ENCODE data around the gene PLEKHA1.

PLEKHA1 gene

GRCh38 chr10:122368502-122369254, 5.8 kb upstream of the PLEKHA1 start:
- Histone ChIP-seq H3K4me3 (ENCODE audit: low read length) (no peak overlapping the region), H3K9me3 (ENCODE audit: control insufficient read depth, low read length) (no peaks in the 10 kb centered on the region), H3K36me3 (ENCODE audit: control insufficient read depth, insufficient read depth, low read length) (no peaks in the 10 kb centered on the region), H3K4me1 (ENCODE audit: control insufficient read depth, insufficient read depth, low read length) (peaks cover 6% of the 10 kb centered on the region), H3K9ac (ENCODE audit: low read length) (no peak overlapping the region), H3K27me3 (ENCODE audit: control insufficient read depth, insufficient read depth, low read length) (no peaks in the 10 kb centered on the region)

GRCh38 chr10:122373108-122373507, 1.4 kb upstream of the PLEKHA1 start:
- Histone ChIP-seq H3K9ac (ENCODE audit: low read length) (no peak overlapping the region), H3K4me3 (ENCODE audit: low read length) (no peak overlapping the region), H3K27me3 (ENCODE audit: control insufficient read depth, insufficient read depth, low read length) (no peaks in the 10 kb centered on the region), H3K36me3 (ENCODE audit: control insufficient read depth, insufficient read depth, low read length) (no peaks in the 10 kb centered on the region), H3K4me1 (ENCODE audit: control insufficient read depth, insufficient read depth, low read length) (peaks cover 9% of the 10 kb centered on the region), H3K9me3 (ENCODE audit: control insufficient read depth, low read length) (no peaks in the 10 kb centered on the region)

GRCh38 chr10:122373721-122374120, 787 bp upstream of the PLEKHA1 start:
- Histone ChIP-seq H3K27me3 (ENCODE audit: control insufficient read depth, insufficient read depth, low read length) (no peaks in the 10 kb centered on the region), H3K4me1 (ENCODE audit: control insufficient read depth, insufficient read depth, low read length) (peaks cover 9% of the 10 kb centered on the region), H3K4me3 (ENCODE audit: low read length) (peak overlapping the region; percentile 43), H3K9me3 (ENCODE audit: control insufficient read depth, low read length) (no peaks in the 10 kb centered on the region), H3K36me3 (ENCODE audit: control insufficient read depth, insufficient read depth, low read length) (no peaks in the 10 kb centered on the region), H3K9ac (ENCODE audit: low read length) (peak overlapping the region; percentile 78)

DNA sequence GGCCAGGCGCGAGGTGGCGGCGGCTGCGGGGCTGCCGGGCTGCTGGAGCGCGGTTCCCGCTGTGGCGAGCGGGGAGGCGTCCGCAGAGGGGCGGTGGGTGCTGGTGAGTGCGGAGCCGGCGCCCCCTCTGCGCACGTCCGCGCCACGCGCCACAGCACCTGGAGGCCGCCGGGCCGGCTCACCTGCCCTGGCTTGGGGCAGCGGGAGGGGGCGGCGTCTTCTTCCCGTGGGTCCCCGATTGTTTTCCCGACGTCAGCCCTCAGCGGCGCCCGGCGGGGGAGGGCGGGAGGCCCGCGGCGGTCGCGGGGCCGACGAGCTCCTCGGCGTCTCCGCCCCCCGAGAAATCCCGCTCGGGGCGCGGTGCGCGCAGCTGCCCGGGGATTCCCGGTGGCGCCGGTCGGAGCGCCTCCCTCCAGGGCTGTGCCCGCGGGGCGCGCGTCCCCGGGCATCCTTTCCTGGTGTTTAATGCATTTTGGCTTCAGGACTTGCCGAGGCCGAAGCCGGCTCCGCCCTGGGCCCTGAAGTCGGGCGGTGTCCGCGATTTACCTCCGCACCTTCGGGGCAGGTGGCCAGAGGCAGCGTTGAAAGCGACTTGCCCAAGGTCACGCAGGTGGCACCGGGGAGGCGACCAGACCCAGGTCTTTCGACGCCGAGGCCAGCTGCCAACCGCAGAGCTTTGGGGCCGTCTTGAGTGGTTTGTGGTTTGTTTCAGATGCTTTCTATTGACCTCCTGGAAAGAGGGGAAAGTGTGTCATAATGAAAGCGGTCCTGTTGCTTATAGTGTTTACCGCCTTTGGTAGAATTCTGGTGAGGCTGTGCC, 561 bp downstream of the PLEKHA1 start:
- H3K9me3 ChIP-seq (ENCODE audit: control insufficient read depth, low read length), result no peaks in the 10 kb centered on the region
- no peaks in the 10 kb centered on the region for H3K27me3 ChIP-seq (ENCODE audit: control insufficient read depth, insufficient read depth, low read length)
- H3K9ac ChIP-seq (ENCODE audit: low read length), result peak overlapping the region; percentile 78
- H3K4me3 ChIP-seq (ENCODE audit: low read length), result peak overlapping the region; percentile 57
- peaks cover 9% of the 10 kb centered on the region for H3K4me1 ChIP-seq (ENCODE audit: control insufficient read depth, insufficient read depth, low read length)
- no peaks in the 10 kb centered on the region for H3K36me3 ChIP-seq (ENCODE audit: control insufficient read depth, insufficient read depth, low read length)

DNA sequence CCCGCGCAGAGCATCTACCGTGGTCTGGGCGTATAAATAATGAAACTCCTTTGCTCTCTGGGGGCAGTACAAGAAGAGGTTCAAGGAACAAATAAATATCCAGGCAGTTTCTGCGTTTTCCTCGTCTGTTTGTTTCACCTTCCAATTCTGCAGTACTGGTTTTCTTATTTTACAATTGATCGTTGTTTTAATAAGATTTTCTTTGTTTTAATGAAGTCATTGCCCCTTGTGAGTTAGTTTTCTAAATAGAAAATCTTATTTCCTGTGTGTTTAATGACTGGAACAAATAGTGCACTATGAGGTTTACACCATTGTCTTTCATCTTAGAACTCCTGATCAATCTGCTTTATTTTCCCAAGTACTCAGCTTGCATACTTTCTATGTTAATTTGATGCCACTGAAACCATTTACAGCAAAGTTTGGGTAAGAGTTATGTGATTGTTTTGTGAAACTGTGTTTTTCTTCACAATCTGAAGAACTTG, 1.2 kb downstream of the PLEKHA1 start:
- peaks cover 9% of the 10 kb centered on the region for H3K4me1 ChIP-seq (ENCODE audit: control insufficient read depth, insufficient read depth, low read length)
- H3K9me3 ChIP-seq (ENCODE audit: control insufficient read depth, low read length), result no peaks in the 10 kb centered on the region
- H3K36me3 ChIP-seq (ENCODE audit: control insufficient read depth, insufficient read depth, low read length), result no peaks in the 10 kb centered on the region

GRCh38 chr10:122376364-122376961, 2.0 kb downstream of the PLEKHA1 start:
- peak overlapping the region; percentile 78 for H3K9ac ChIP-seq (ENCODE audit: low read length)
- H3K27me3 ChIP-seq (ENCODE audit: control insufficient read depth, insufficient read depth, low read length), result no peaks in the 10 kb centered on the region
- no peaks in the 10 kb centered on the region for H3K36me3 ChIP-seq (ENCODE audit: control insufficient read depth, insufficient read depth, low read length)
- no peaks in the 10 kb centered on the region for H3K9me3 ChIP-seq (ENCODE audit: control insufficient read depth, low read length)
- H3K4me3 ChIP-seq (ENCODE audit: low read length), result no peak overlapping the region
- peaks cover 9% of the 10 kb centered on the region for H3K4me1 ChIP-seq (ENCODE audit: control insufficient read depth, insufficient read depth, low read length)

More for the DNA sequence above, 1.2 kb downstream of the PLEKHA1 start:
- H3K27me3 ChIP-seq (ENCODE audit: control insufficient read depth, insufficient read depth, low read length), result no peaks in the 10 kb centered on the region
- H3K4me3 ChIP-seq (ENCODE audit: low read length), result peak overlapping the region; percentile 57
- peak overlapping the region; percentile 78 for H3K9ac ChIP-seq (ENCODE audit: low read length)

- no peaks in the 10 kb centered on the region for H3K4me1 ChIP-seq (ENCODE audit: control insufficient read depth, insufficient read depth, low read length)
- H3K27me3 ChIP-seq (ENCODE audit: control insufficient read depth, insufficient read depth, low read length), result no peaks in the 10 kb centered on the region
These were observed 4.5 kb downstream of the PLEKHA1 start for GRCh38 chr10:122379041-122379440.

DNA sequence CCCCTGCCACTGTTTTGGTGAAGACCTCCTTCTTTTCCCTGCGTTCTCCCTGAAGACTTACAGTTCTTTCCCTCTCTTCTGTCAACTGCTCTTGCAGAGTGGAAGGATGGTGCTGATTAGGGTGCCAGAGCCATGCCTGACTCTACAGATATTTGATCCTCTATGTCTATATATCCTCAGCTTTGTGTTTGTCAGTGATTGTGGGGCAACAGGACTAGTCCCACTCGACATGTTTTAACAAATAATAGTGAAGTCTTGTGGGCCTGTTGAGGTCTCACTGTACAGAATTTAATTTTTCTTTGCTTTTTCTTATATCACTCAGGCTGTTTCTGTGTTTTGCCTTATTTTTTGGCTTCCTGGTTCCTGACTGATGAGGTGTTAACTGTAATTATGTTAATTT, 5.0 kb downstream of the PLEKHA1 start:
- Histone ChIP-seq H3K9ac (ENCODE audit: low read length) (no peak overlapping the region), H3K36me3 (ENCODE audit: control insufficient read depth, insufficient read depth, low read length) (no peaks in the 10 kb centered on the region), H3K4me1 (ENCODE audit: control insufficient read depth, insufficient read depth, low read length) (no peaks in the 10 kb centered on the region), H3K4me3 (ENCODE audit: low read length) (no peak overlapping the region), H3K9me3 (ENCODE audit: control insufficient read depth, low read length) (no peaks in the 10 kb centered on the region), H3K27me3 (ENCODE audit: control insufficient read depth, insufficient read depth, low read length) (no peaks in the 10 kb centered on the region)

More at GRCh38 chr10:122379041-122379440, 4.5 kb downstream of the PLEKHA1 start:
- Histone ChIP-seq H3K36me3 (ENCODE audit: control insufficient read depth, insufficient read depth, low read length) (no peaks in the 10 kb centered on the region), H3K4me3 (ENCODE audit: low read length) (no peak overlapping the region), H3K9ac (ENCODE audit: low read length) (no peak overlapping the region), H3K9me3 (ENCODE audit: control insufficient read depth, low read length) (no peaks in the 10 kb centered on the region)

- H3K4me3 ChIP-seq (ENCODE audit: low read length), result no peak overlapping the region
- H3K9me3 ChIP-seq (ENCODE audit: control insufficient read depth, low read length), result no peaks in the 10 kb centered on the region
- no peaks in the 10 kb centered on the region for H3K27me3 ChIP-seq (ENCODE audit: control insufficient read depth, insufficient read depth, low read length)
- no peaks in the 10 kb centered on the region for H3K4me1 ChIP-seq (ENCODE audit: control insufficient read depth, insufficient read depth, low read length)
- H3K9ac ChIP-seq (ENCODE audit: low read length), result no peak overlapping the region
- H3K36me3 ChIP-seq (ENCODE audit: control insufficient read depth, insufficient read depth, low read length), result no peaks in the 10 kb centered on the region
These were observed 6.2 kb downstream of the PLEKHA1 start for GRCh38 chr10:122380703-122381102.

DNA sequence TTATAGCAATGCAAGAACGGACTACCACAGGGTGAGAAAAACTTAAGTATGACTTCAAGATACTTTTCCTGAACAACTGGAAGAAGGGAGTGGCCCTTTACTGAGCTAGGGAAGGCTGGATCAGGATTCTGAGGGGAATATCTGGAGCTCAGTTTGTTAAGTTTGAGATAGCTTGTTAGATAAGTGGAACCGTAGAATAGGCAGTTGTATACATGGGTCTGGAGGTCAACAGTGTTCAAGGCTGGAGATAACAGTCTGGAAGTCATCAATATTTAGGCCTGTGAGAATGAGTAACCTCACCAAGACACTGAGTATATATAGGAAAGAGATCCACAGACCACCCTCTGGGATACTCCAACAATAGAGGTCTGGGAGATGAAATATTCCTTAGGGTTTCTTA, 7.2 kb downstream of the PLEKHA1 start:
- Histone ChIP-seq H3K9me3 (ENCODE audit: control insufficient read depth, low read length) (no peaks in the 10 kb centered on the region), H3K9ac (ENCODE audit: low read length) (no peak overlapping the region), H3K27me3 (ENCODE audit: control insufficient read depth, insufficient read depth, low read length) (no peaks in the 10 kb centered on the region), H3K4me3 (ENCODE audit: low read length) (no peak overlapping the region), H3K4me1 (ENCODE audit: control insufficient read depth, insufficient read depth, low read length) (peaks cover 8% of the 10 kb centered on the region), H3K36me3 (ENCODE audit: control insufficient read depth, insufficient read depth, low read length) (no peaks in the 10 kb centered on the region)

DNA sequence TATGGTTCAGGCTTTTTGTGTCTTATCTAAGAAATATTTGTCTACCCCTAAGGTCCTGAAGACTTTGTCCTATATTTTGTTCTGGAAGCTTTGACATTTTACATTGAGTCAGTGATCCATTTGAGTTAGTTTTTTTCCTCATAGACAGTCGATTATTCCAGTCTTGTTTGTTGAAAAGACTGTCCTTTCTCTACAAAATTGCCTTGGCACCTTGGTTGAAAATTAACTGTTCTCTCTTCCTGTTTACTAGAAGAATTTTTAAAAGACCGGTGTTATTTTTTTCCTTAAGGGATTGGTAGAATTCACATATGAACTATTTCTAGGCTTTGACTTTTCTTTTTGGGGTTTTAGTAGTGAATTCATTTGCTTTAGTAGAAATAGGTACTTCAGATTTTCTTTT, 12.0 kb downstream of the PLEKHA1 start:
- Histone ChIP-seq H3K27me3 (ENCODE audit: control insufficient read depth, insufficient read depth, low read length) (no peaks in the 10 kb centered on the region), H3K9me3 (ENCODE audit: control insufficient read depth, low read length) (no peaks in the 10 kb centered on the region), H3K4me3 (ENCODE audit: low read length) (no peak overlapping the region), H3K9ac (ENCODE audit: low read length) (no peak overlapping the region), H3K36me3 (ENCODE audit: control insufficient read depth, insufficient read depth, low read length) (no peaks in the 10 kb centered on the region), H3K4me1 (ENCODE audit: control insufficient read depth, insufficient read depth, low read length) (peaks cover 9% of the 10 kb centered on the region)

DNA sequence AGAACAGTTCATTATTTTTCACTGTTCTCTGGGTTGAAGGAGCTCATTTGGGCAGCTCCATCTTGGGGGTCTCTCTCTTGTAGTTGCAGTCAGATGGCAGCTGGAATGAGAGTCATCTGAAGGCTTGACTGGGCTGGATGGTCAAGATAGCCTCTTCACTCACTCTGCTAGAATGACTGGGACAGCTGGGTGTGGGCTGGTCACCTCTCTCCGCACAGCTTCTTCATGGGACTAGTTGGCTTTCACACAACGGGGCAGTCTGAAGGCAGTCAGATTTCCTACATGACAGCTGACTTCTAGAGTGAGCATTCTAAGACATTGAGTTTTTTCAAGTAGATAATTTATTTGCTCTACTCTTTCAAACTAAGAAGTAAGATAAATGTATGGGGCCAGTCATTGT, 13.1 kb downstream of the PLEKHA1 start:
- no peaks in the 10 kb centered on the region for H3K27me3 ChIP-seq (ENCODE audit: control insufficient read depth, insufficient read depth, low read length)
- no peak overlapping the region for H3K9ac ChIP-seq (ENCODE audit: low read length)
- H3K4me3 ChIP-seq (ENCODE audit: low read length), result no peak overlapping the region
- H3K4me1 ChIP-seq (ENCODE audit: control insufficient read depth, insufficient read depth, low read length), result peaks cover 9% of the 10 kb centered on the region
- H3K36me3 ChIP-seq (ENCODE audit: control insufficient read depth, insufficient read depth, low read length), result no peaks in the 10 kb centered on the region
- no peaks in the 10 kb centered on the region for H3K9me3 ChIP-seq (ENCODE audit: control insufficient read depth, low read length)

Data from mucosa of stomach (tissue), 1 donor.